GM20000 (cell line): ENCODE data around the gene PRKCH.

Experiments used
- DNase-seq: peaks from one replicate; pipeline ENCODE4 v3.0.0; 2012; ENCODE audit warnings: low spot score
- TF ChIP-seq, protein P1 (sequence below): IDR thresholded peaks from 2 replicates; pipeline ENCODE4 v1.5.1; 2012; ENCODE audit warnings: mild to moderate bottlenecking, control low read depth; ENCODE audit errors: extremely low read depth, missing control alignments

Gene PRKCH

DNA sequence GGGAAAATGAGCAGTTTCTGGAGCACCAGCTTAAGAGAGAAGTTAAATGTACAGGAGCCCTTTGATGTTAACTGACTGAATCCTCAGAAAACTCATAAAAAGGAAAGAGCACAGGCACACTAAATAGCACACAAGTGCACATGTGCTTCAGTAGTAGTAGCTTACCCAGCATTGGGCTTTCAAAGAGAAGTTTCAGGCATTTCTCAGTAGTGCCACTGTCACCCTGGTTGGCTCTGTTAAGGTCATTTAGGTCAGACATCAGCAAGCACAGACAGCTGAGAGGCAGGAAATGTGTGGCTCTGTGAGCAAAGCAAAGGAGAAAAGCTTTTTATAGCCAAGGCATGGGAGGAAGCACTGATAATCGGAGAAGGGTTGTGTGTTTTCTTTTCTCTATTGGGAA lies 277.6 kb downstream of the PRKCH start:
- TF ChIP-seq, protein P1, sequence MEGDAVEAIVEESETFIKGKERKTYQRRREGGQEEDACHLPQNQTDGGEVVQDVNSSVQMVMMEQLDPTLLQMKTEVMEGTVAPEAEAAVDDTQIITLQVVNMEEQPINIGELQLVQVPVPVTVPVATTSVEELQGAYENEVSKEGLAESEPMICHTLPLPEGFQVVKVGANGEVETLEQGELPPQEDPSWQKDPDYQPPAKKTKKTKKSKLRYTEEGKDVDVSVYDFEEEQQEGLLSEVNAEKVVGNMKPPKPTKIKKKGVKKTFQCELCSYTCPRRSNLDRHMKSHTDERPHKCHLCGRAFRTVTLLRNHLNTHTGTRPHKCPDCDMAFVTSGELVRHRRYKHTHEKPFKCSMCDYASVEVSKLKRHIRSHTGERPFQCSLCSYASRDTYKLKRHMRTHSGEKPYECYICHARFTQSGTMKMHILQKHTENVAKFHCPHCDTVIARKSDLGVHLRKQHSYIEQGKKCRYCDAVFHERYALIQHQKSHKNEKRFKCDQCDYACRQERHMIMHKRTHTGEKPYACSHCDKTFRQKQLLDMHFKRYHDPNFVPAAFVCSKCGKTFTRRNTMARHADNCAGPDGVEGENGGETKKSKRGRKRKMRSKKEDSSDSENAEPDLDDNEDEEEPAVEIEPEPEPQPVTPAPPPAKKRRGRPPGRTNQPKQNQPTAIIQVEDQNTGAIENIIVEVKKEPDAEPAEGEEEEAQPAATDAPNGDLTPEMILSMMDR, result no peak
- DNase-seq, result no peak

DNA sequence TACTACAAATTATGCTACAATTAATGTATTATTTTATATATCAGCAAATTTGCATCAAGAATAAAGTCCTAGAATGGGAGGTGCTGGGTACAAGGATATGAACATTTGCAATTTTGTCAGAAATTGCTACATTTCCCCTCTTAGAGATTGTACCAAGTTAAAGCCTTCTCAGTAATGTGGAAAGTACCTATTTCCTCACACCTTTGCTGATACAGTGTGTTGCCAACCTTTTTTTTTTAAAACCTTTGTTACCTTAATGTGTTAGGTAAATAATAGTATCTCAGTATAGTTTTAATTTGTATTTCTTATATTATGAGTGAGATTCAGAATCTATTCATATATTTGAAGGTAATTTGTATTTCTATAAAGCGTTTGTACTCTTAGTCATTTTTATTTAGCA lies 278.6 kb downstream of the PRKCH start:
- TF ChIP-seq, protein P1, result no peak
- DNase-seq, result no peak
